Activated effector memory CD4-positive, alpha-beta T cell treated with Interleukin-2 at 50 U/mL for 16 hours (primary cell): ENCODE results near the gene CLN6.

Experiments
- DNase-seq: peaks from one replicate; pipeline ENCODE4 v3.0.0-alpha.2; 2020

The CLN6 gene

GRCh38 chr15:68229386-68230156, at the start of gene CLN6:
CLN6 (minus strand) TSS chr15:68229728; CDS start chr15:68229584, 144 bp downstream.
- DNase-seq, result peak; percentile 72

- no peak for DNase-seq
Observed at GRCh38 chr15:68278595-68279405, 49.3 kb upstream of the CLN6 start.

- DNase-seq, result no peak
Observed at GRCh38 chr15:68278345-68278594, 48.7 kb upstream of the CLN6 start.

GRCh38 chr15:68277603-68278344, 48.2 kb upstream of the CLN6 start, which contains the start of gene FEM1B:
FEM1B (plus strand) TSS chr15:68277745; CDS start chr15:68278418, 673 bp downstream.
- DNase-seq, result peak; percentile 84

- no peak for DNase-seq
Observed at GRCh38 chr15:68277131-68277602, 47.6 kb upstream of the CLN6 start.

- no peak for DNase-seq
Observed at GRCh38 chr15:68276668-68277067, 47.1 kb upstream of the CLN6 start.

- no peak for DNase-seq
Observed at GRCh38 chr15:68275165-68275746, 45.7 kb upstream of the CLN6 start.

- no peak for DNase-seq
Observed at GRCh38 chr15:68274201-68274848, 44.8 kb upstream of the CLN6 start.

- no peak for DNase-seq
Observed at GRCh38 chr15:68272721-68273271, 43.3 kb upstream of the CLN6 start.

GRCh38 chr15:68271854-68272471, 42.4 kb upstream of the CLN6 start:
- no peak for DNase-seq

GRCh38 chr15:68268405-68268804, 38.9 kb upstream of the CLN6 start:
- DNase-seq, result no peak

- no peak for DNase-seq
Observed at GRCh38 chr15:68265674-68266073, 36.1 kb upstream of the CLN6 start.

- DNase-seq, result no peak
Observed at GRCh38 chr15:68265081-68265480, 35.6 kb upstream of the CLN6 start.

- no peak for DNase-seq
Observed at GRCh38 chr15:68264282-68264681, 34.8 kb upstream of the CLN6 start.

- no peak for DNase-seq
Observed at GRCh38 chr15:68262514-68263356, 33.2 kb upstream of the CLN6 start.

- DNase-seq, result no peak
Observed at GRCh38 chr15:68261980-68262379, 32.5 kb upstream of the CLN6 start.

GRCh38 chr15:68261241-68261640, 31.7 kb upstream of the CLN6 start:
- DNase-seq, result no peak

GRCh38 chr15:68259883-68260282, 30.4 kb upstream of the CLN6 start:
- DNase-seq, result no peak

GRCh38 chr15:68258692-68259091, 29.2 kb upstream of the CLN6 start:
- DNase-seq, result no peak

- peak; percentile 58 for DNase-seq
Observed at GRCh38 chr15:68256675-68257450, 27.3 kb upstream of the CLN6 start.
